H1 (cell line): ENCODE data around the gene ELL2. TPM values are rescaled to one million over a fixed set of nuclear protein-coding genes. Genes with fewer than 3 reads are reported as not detected.

ENCODE experiments used
- CTCF ChIA-PET: fragments of 300-600 bp; sonication (Branson Sonifier 250); formaldehyde crosslinking; loops from one replicate; lab custom pipeline; 2021; ENCODE audit not compliant: partially characterized antibody; lab: Charles Lee
- POLR2A ChIA-PET: fragments of 300-600 bp; sonication (Branson Sonifier 250); formaldehyde crosslinking; loops from one replicate; lab custom pipeline; 2021; ENCODE audit warnings: inconsistent platforms; ENCODE audit not compliant: partially characterized antibody; lab: Charles Lee
- DNase-seq, 2 experiments: peaks; one replicate each; pipeline versions ENCODE4 v3.0.0 to v3.0.0-alpha.2; 2010 to 2022; ENCODE audit warnings: low spot score in 2 of 2, low read depth in 1 of 2, mixed read lengths in 1 of 2
- FAIRE-seq: peaks from 2 replicates; lab custom pipeline; 2011; peaks lifted over from hg19 to GRCh38; lab: Jason Lieb, UNC
- H2AFZ ChIP-seq: 2 replicates; pipeline ENCODE4 v1.8.1; 2012; ENCODE audit warnings: low read length, inconsistent platforms
- H2AK5ac ChIP-seq: 2 replicates; pipeline ENCODE4 v1.6.1; 2013; ENCODE audit warnings: low read depth, low read length
- H2BK120ac ChIP-seq: replicated peaks from 2 replicates; pipeline ENCODE3; 2013; ENCODE audit warnings: low read depth, low read length, inconsistent platforms
- H2BK12ac ChIP-seq: 2 replicates; pipeline ENCODE4 v1.6.1; 2013; ENCODE audit warnings: low read depth, low read length
- H2BK15ac ChIP-seq: 2 replicates; pipeline ENCODE4 v1.6.1; 2013; ENCODE audit warnings: low read length
- H2BK20ac ChIP-seq: 2 replicates; pipeline ENCODE4 v1.6.1; 2013; ENCODE audit warnings: low read length
- H2BK5ac ChIP-seq: 2 replicates; pipeline ENCODE4 v1.6.1; 2013; ENCODE audit warnings: low read depth, low read length
- H3K14ac ChIP-seq: 2 replicates; pipeline ENCODE4 v1.6.1; 2013; ENCODE audit warnings: inconsistent platforms; ENCODE audit not compliant: insufficient read length
- H3K18ac ChIP-seq: 2 replicates; pipeline ENCODE4 v1.6.1; 2013; ENCODE audit warnings: low read length; ENCODE audit errors: extremely low read depth
- H3K23ac ChIP-seq: 2 replicates; pipeline ENCODE4 v1.6.1; 2013; ENCODE audit warnings: inconsistent platforms; ENCODE audit not compliant: insufficient read length
- H3K23me2 ChIP-seq: 2 replicates; pipeline ENCODE4 v1.6.1; 2013; ENCODE audit warnings: low read depth, low read length
- H3K27ac ChIP-seq: 2 replicates; pipeline ENCODE4 v1.6.1; 2011; ENCODE audit warnings: low read depth, low read length, inconsistent platforms
- H3K27me3 ChIP-seq, 4 experiments: replicated peaks in 1 of 4; 1 replicate in 1 of 4; 2 replicates in 3 of 4; pipeline versions ENCODE4 v1.6.1 to v1.8.1; 2011 to 2013; ENCODE audit warnings: low read length in 3 of 4, mild to moderate bottlenecking in 3 of 4, inconsistent platforms in 2 of 4, mixed read lengths in 2 of 4, moderate library complexity in 1 of 4; ENCODE audit not compliant: control insufficient read depth in 3 of 4, insufficient read depth in 3 of 4; ENCODE audit errors: extremely low read depth in 1 of 4
- H3K36me3 ChIP-seq, 4 experiments: 2 replicates each; pipeline versions ENCODE4 v1.6.1 to v1.8.1; 2011 to 2013; ENCODE audit warnings: mild to moderate bottlenecking in 4 of 4, low read length in 3 of 4, moderate library complexity in 2 of 4, control low read depth in 1 of 4, inconsistent platforms in 1 of 4; ENCODE audit not compliant: insufficient read depth in 4 of 4, control insufficient read depth in 2 of 4
- H3K4ac ChIP-seq: replicated peaks from 2 replicates; pipeline ENCODE3; 2013; ENCODE audit warnings: low read length, low read depth, mixed read lengths, inconsistent platforms; ENCODE audit not compliant: insufficient read length
- H3K4me1 ChIP-seq, 4 experiments: replicated peaks in 1 of 4; 1 replicate in 1 of 4; 2 replicates in 3 of 4; pipeline versions ENCODE4 v1.6.1 to v1.8.1; 2011 to 2013; ENCODE audit warnings: low read length in 3 of 4, inconsistent platforms in 2 of 4, mixed read lengths in 1 of 4; ENCODE audit not compliant: insufficient read depth in 4 of 4, control insufficient read depth in 3 of 4
- H3K4me2 ChIP-seq, 2 experiments: 2 replicates each; pipeline versions ENCODE4 v1.6.1 to v1.8.1; 2011 to 2013; ENCODE audit warnings: low read depth in 2 of 2, low read length in 2 of 2, control low read depth in 1 of 2, inconsistent platforms in 1 of 2, mild to moderate bottlenecking in 1 of 2; ENCODE audit not compliant: insufficient read depth in 1 of 2
- H3K4me3 ChIP-seq, 4 experiments: fragments of 200-600, 300-600 bp in 1 of 4; sonication (generic), shearing (Covaris generic), sonication (Bioruptor Twin) in 1 of 4; 2 replicates each; pipeline versions ENCODE4 v1.5.1 to v1.8.1; 2011 to 2016; ENCODE audit warnings: low read length in 4 of 4, low read depth in 3 of 4, control low read depth in 2 of 4, inconsistent platforms in 2 of 4, mild to moderate bottlenecking in 2 of 4, mixed read lengths in 1 of 4, moderate library complexity in 1 of 4; ENCODE audit not compliant: insufficient read depth in 2 of 4; ENCODE audit errors: extremely low read depth in 1 of 4
- H3K56ac ChIP-seq: replicated peaks from 2 replicates; pipeline ENCODE3; 2013; ENCODE audit warnings: low read depth, mild to moderate bottlenecking, mixed read lengths, low read length, inconsistent platforms; ENCODE audit not compliant: insufficient read length
- H3K79me1 ChIP-seq: 2 replicates; pipeline ENCODE4 v1.6.1; 2013; ENCODE audit warnings: low read depth, low read length, control low read depth
- H3K79me2 ChIP-seq, 2 experiments: 2 replicates each; pipeline versions ENCODE4 v1.6.1 to v1.8.1; 2012 to 2013; ENCODE audit warnings: low read length in 2 of 2, mild to moderate bottlenecking in 2 of 2, inconsistent platforms in 1 of 2; ENCODE audit not compliant: insufficient read depth in 2 of 2, control insufficient read depth in 1 of 2
- H3K9ac ChIP-seq, 4 experiments: replicated peaks in 1 of 4; 1 replicate in 1 of 4; 2 replicates in 3 of 4; pipeline versions ENCODE4 v1.6.1 to v1.8.1; 2011 to 2013; ENCODE audit warnings: low read depth in 3 of 4, low read length in 3 of 4, control low read depth in 2 of 4, mild to moderate bottlenecking in 2 of 4, moderate library complexity in 2 of 4, inconsistent platforms in 1 of 4; ENCODE audit errors: extremely low read depth in 1 of 4
- H3K9me3 ChIP-seq, 2 experiments: 2 replicates each; pipeline versions ENCODE4 v1.6.1 to v1.8.1; 2012 to 2013; ENCODE audit warnings: mild to moderate bottlenecking in 2 of 2, moderate library complexity in 2 of 2, control low read depth in 1 of 2, inconsistent platforms in 1 of 2, low read depth in 1 of 2, low read length in 1 of 2, mixed read lengths in 1 of 2; ENCODE audit not compliant: insufficient read depth in 2 of 2
- H4K20me1 ChIP-seq, 2 experiments: replicated peaks in 1 of 2; 2 replicates each; pipeline versions ENCODE3 to v1.8.1; 2011 to 2013; ENCODE audit warnings: inconsistent platforms in 2 of 2, low read length in 2 of 2, mild to moderate bottlenecking in 1 of 2; ENCODE audit not compliant: insufficient read depth in 2 of 2, control insufficient read depth in 1 of 2
- H4K5ac ChIP-seq: 2 replicates; pipeline ENCODE4 v1.6.1; 2013; ENCODE audit warnings: low read length, low read depth, mixed read lengths, inconsistent platforms; ENCODE audit not compliant: insufficient read length
- H4K8ac ChIP-seq: 2 replicates; pipeline ENCODE4 v1.8.0; 2013; ENCODE audit warnings: mild to moderate bottlenecking, moderate library complexity, low read length, inconsistent platforms; ENCODE audit not compliant: insufficient read depth; ENCODE audit errors: extremely low read depth
- H4K91ac ChIP-seq: replicated peaks from 2 replicates; pipeline ENCODE3; 2013; ENCODE audit warnings: low read length, mixed read lengths, inconsistent platforms; ENCODE audit not compliant: insufficient read length
- BRCA1 ChIP-seq: IDR thresholded peaks from 2 replicates; pipeline ENCODE4 v1.6.1; 2012; ENCODE audit warnings: low read depth, low read length, improper control_type of control experiment
- EP300 ChIP-seq, 2 experiments: IDR thresholded peaks; 1 replicate in 1 of 2; 2 replicates in 1 of 2; pipeline ENCODE4 v1.6.1; 2011 to 2012; ENCODE audit warnings: low read depth in 2 of 2, low read length in 2 of 2, mild to moderate bottlenecking in 2 of 2, borderline replicate concordance in 1 of 2, inconsistent platforms in 1 of 2, moderate library complexity in 1 of 2
- GTF2F1 ChIP-seq: IDR thresholded peaks from 2 replicates; pipeline ENCODE4 v1.6.1; 2012; ENCODE audit warnings: low read depth, low read length, improper control_type of control experiment, borderline replicate concordance
- HDAC2 ChIP-seq, 2 experiments: fragments of 300-600 bp in 1 of 2; sonication (generic) in 1 of 2; IDR thresholded peaks; 2 replicates each; pipeline ENCODE4 v1.6.1; 2011 to 2012; ENCODE audit warnings: low read depth in 2 of 2, low read length in 2 of 2, mild to moderate bottlenecking in 2 of 2, moderate library complexity in 2 of 2, borderline replicate concordance in 1 of 2, inconsistent platforms in 1 of 2
- KDM1A ChIP-seq: fragments of 200-600, 300-600 bp; sonication (generic); IDR thresholded peaks from 2 replicates; pipeline ENCODE4 v1.7.1; 2016; ENCODE audit warnings: mild to moderate bottlenecking, low read length, borderline replicate concordance
- NANOG ChIP-seq: IDR thresholded peaks from 2 replicates; pipeline ENCODE4 v1.6.1; 2011; ENCODE audit warnings: low read length, low read depth, mild to moderate bottlenecking, inconsistent platforms; ENCODE audit not compliant: insufficient read depth, poor library complexity, severe bottlenecking
- NRF1 ChIP-seq: IDR thresholded peaks from 2 replicates; pipeline ENCODE4 v1.6.1; 2011; ENCODE audit warnings: mild to moderate bottlenecking, low read depth, low read length, improper control_type of control experiment
- RAD21 ChIP-seq, 2 experiments: IDR thresholded peaks in 1 of 2; conservative IDR thresholded peaks in 1 of 2; 2 replicates each; pipeline ENCODE4 v1.6.1; 2011; ENCODE audit warnings: low read depth in 2 of 2, low read length in 2 of 2, improper control_type of control experiment in 1 of 2, inconsistent platforms in 1 of 2, mild to moderate bottlenecking in 1 of 2, moderate library complexity in 1 of 2
- SAP30 ChIP-seq: fragments of 300-600 bp; sonication (generic); IDR thresholded peaks from 2 replicates; pipeline ENCODE4 v1.7.1; 2012; ENCODE audit warnings: low read length, moderate library complexity, mild to moderate bottlenecking, inconsistent platforms; ENCODE audit not compliant: insufficient read depth, insufficient replicate concordance
- SP1 ChIP-seq: IDR thresholded peaks from 2 replicates; pipeline ENCODE4 v1.6.1; 2011; ENCODE audit warnings: low read depth, low read length
- TBP ChIP-seq: IDR thresholded peaks from 2 replicates; pipeline ENCODE4 v1.6.1; 2011; ENCODE audit warnings: low read depth, low read length, improper control_type of control experiment
- TEAD4 ChIP-seq: IDR thresholded peaks from 2 replicates; pipeline ENCODE4 v1.6.1; 2012; ENCODE audit warnings: low read depth, low read length, inconsistent platforms, mixed read lengths
- YY1 ChIP-seq: IDR thresholded peaks from 2 replicates; pipeline ENCODE4 v1.6.1; 2011; ENCODE audit warnings: low read depth, mild to moderate bottlenecking, low read length
- polyA plus RNA-seq, 7 experiments: library from polyadenylated mRNA; depleted of rRNA in 3 of 7; stranded (reverse) in 5 of 7; unstranded in 2 of 7; fragments of >200 nt in 5 of 7; fragments of 200-250 nt in 2 of 7; gene quantifications; 1 replicate in 5 of 7; 2 replicates in 1 of 7; 4 replicates in 1 of 7; pipeline versions ENCODE4 v1.2.1 to v1.2.3, GENCODE V29; 2011 to 2013; ENCODE audit warnings: missing spikeins in 2 of 7, mixed read lengths in 2 of 7
- total RNA-seq: library from RNA; stranded (reverse); fragmentation: NEBNext Ultra II Directional; extraction: Animal tissue kit (Norgen Biotek cat#: 25700); gene quantifications from 2 replicates; pipeline ENCODE4 v1.2.1, GENCODE V29; 2021

The ELL2 gene
- total and polyA plus RNA-seq, 2 of the 8 experiments (the other 6 are each of a cell fraction or from before 2014, with no cell fraction given): 6.3 to 29.4 TPM

GRCh38 chr5:95934207-95934804 is 27.3 kb downstream of the ELL2 start:
- H3K9me3 ChIP-seq: no peaks in the 10 kb centered on the region
- H3K4ac ChIP-seq: no peak overlapping the region
- POLR2A ChIA-PET: interaction anchor here (0.9 kb wide), 1 partner anchor 10 kb away, joined by 3 read pairs; no protein-coding TSS in a partner anchor
- no peaks in the 10 kb centered on the region for H3K27me3 ChIP-seq
- H4K20me1 ChIP-seq: no peaks in the 10 kb centered on the region
- no peaks in the 10 kb centered on the region for H3K36me3 ChIP-seq
- no peak overlapping the region for H4K91ac ChIP-seq
- no peaks in the 10 kb centered on the region for H3K79me2 ChIP-seq
- no peak for FAIRE-seq
- no peak overlapping the region for H2BK15ac ChIP-seq
- H2BK20ac ChIP-seq: no peak overlapping the region
- H3K27ac ChIP-seq: no peak overlapping the region
- no peaks in the 10 kb centered on the region for H3K23me2 ChIP-seq
- CTCF ChIA-PET: interaction anchor here (0.6 to 1.2 kb wide), 2 partner anchors 10 to 44 kb away, joined by 3 read pairs; no protein-coding TSS in a partner anchor
- H3K4me3 ChIP-seq: no peak overlapping the region
- H3K4me1 ChIP-seq: peaks cover 0 to 2% (median 0%) of the 10 kb centered on the region in 4 experiments; a peak in 1 of 7 replicates
- H3K9ac ChIP-seq: no peak overlapping the region
- H2BK5ac ChIP-seq: no peak overlapping the region
- H3K56ac ChIP-seq: no peak overlapping the region
- no peak overlapping the region for H4K5ac ChIP-seq
- H3K4me2 ChIP-seq: no peak overlapping the region
- H4K8ac ChIP-seq: no peak overlapping the region
- no peak overlapping the region for H2AK5ac ChIP-seq
- H3K79me1 ChIP-seq: no peaks in the 10 kb centered on the region
- no peak overlapping the region for H3K23ac ChIP-seq
- no peak overlapping the region for H2BK12ac ChIP-seq
- no peak overlapping the region for H3K14ac ChIP-seq
- H2BK120ac ChIP-seq: no peak overlapping the region
- H2AFZ ChIP-seq: no peak overlapping the region
- H3K18ac ChIP-seq: no peak overlapping the region
- DNase-seq: no peak
- TF ChIP-seq NANOG: no peak
- no peak for TF ChIP-seq NRF1
- no peak for TF ChIP-seq TBP
- TF ChIP-seq GTF2F1: no peak
- TF ChIP-seq TEAD4: no peak
- TF ChIP-seq EP300 (IDR thresholded peaks at IDR 0.05; ENCODE audit: borderline replicate concordance in 1 of 2, low read depth in 2 of 2, low read length in 2 of 2): no peak
- TF ChIP-seq KDM1A: no peak
- no peak for TF ChIP-seq SAP30
- no peak for TF ChIP-seq RAD21 (IDR thresholded peaks at IDR 0.05 in 1 of 2, conservative IDR thresholded peaks at IDR 0.05 in 1 of 2; ENCODE audit: low read depth in 2 of 2, low read length in 2 of 2)
- no peak for TF ChIP-seq YY1
- no peak for TF ChIP-seq BRCA1
- TF ChIP-seq SP1: no peak
- TF ChIP-seq HDAC2 (IDR thresholded peaks at IDR 0.05; ENCODE audit: borderline replicate concordance in 1 of 2, low read depth in 2 of 2, low read length in 2 of 2): no peak
